Activated CD4-positive, alpha-beta T cell treated with anti-CD3 and anti-CD28 coated beads, Interleukin-2, amount 10 ng/mL, durations not matched to agents 24 days and 14 days (primary cell): ENCODE measurements around the gene EPHB1. TPM values are rescaled to one million over a fixed set of nuclear protein-coding genes. Genes with fewer than 3 reads are reported as not detected.
A peak's percentile ranks its signal among the peaks of the same experiment; 100 is the strongest.
"Not testable (repeated sequence)": the region's sequence is repeated elsewhere in the genome, so short reads cannot be mapped to it uniquely, and the experiment has no call there.

Source experiments
- DNase-seq: peaks from one replicate; pipeline ENCODE4 v3.0.0; 2022
- H3K27ac Mint-ChIP-seq: one replicate; pipeline ENCODE4 v1.8.0; 2022; ENCODE audit warnings: mild to moderate bottlenecking, mixed read lengths
- H3K27me3 Mint-ChIP-seq: one replicate; pipeline ENCODE4 v1.8.0; 2022; ENCODE audit warnings: mixed read lengths
- H3K36me3 Mint-ChIP-seq: one replicate; pipeline ENCODE4 v1.8.0; 2022; ENCODE audit warnings: low read depth, mild to moderate bottlenecking, mixed read lengths
- H3K4me1 Mint-ChIP-seq: one replicate; pipeline ENCODE4 v1.8.0; 2021; ENCODE audit warnings: mixed read lengths
- H3K4me3 Mint-ChIP-seq: one replicate; pipeline ENCODE4 v1.8.0; 2022; ENCODE audit warnings: mild to moderate bottlenecking, moderate library complexity, mixed read lengths
- H3K9me3 Mint-ChIP-seq: one replicate; pipeline ENCODE4 v1.8.0; 2021; ENCODE audit warnings: mixed read lengths
- intact Hi-C: fragments of 100-400 bp; cut with micrococcal nuclease; formaldehyde crosslinking; loops from one replicate; pipeline ENCODE4 v1.15.1; 2023
- total RNA-seq: library from RNA; stranded (reverse); gene quantifications from 2 replicates; pipeline ENCODE4 v1.2.3, GENCODE V29; 2022

Gene EPHB1
- total RNA-seq, 1 donor from 2014 or later = 1.6 TPM

DNA sequence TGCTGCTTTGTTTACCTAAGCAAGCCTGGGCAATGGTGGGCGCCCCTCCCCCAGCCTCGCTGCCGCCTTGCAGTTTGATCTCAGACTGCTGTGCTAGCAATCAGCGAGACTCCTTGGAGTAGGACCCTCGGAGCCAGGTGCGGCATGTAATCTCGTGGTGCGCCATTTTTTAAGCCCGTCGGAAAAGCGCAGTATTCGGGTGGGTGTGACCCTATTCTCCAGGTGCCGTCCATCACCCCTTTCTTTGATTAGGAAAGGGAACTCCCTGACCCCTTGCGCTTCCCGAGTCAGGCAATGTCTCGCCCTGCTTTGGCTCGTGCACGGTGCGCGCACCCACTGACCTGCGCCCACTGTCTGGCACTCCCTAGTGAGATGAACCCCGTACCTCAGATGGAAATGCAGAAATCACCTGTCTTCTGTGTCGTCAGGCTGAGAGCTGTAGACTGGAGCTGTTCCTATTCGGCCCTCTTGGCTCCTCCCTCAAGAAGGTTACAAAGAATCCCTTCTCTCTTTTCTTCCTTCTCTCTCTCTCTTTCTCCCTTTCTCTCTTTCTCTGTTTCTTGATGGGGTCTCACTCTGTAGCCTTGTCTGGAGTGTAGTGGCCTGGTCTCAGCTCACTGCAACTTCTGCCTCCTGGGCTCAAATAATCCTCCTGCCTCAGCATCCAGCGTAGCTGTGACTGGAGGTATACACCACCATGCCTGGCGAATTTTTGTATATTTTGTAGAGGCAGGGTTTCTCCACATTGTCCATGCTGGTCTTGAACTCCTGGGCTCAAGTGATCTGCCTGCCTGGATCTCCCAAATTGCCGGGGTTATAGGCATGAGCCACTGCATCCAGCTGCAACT, 235.9 kb downstream of the EPHB1 start:
- DNase-seq, H3K36me3 Mint-ChIP-seq, H3K9me3 Mint-ChIP-seq, H3K27ac Mint-ChIP-seq, H3K4me1 Mint-ChIP-seq, intact Hi-C loops, H3K4me3 Mint-ChIP-seq: not testable (repeated sequence)
- peaks cover 11% of the 10 kb centered on the region for H3K27me3 Mint-ChIP-seq

GRCh38 chr3:135033737-135034136, 238.7 kb downstream of the EPHB1 start:
- H3K27ac Mint-ChIP-seq = no peak overlapping the region

DNA sequence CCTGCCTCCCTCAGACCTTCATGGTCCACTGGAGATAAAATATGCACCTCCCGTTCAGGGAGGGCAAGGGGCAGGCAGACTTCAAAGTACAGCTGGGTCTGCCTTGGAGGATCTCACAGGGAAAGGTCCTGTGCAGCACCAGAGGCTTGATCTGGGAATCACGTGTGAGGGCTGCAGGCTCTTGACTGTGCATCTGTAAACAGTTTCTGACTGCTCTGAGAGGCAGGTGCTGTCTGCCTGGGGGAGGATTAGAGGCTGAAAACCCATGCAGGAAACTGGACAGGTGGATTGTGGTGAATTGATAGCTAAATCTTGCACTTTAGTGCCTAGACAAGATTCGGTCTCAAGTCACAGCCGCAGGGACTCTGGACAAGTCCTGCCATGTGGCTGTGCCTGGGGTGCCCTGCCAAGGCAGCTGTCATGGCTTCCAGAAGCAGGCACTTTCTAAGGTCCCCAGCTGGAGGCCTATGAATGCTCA, 239.3 kb downstream of the EPHB1 start:
- intact Hi-C loops = no loop called here
- H3K27ac Mint-ChIP-seq = no peak overlapping the region
- H3K9me3 Mint-ChIP-seq = no peaks in the 10 kb centered on the region

More at GRCh38 chr3:135033737-135034136, 238.7 kb downstream of the EPHB1 start:
- Mint-ChIP-seq H3K27me3 (peaks cover 11% of the 10 kb centered on the region), H3K9me3 (no peaks in the 10 kb centered on the region), H3K36me3 (no peaks in the 10 kb centered on the region), H3K4me3 (no peak overlapping the region), H3K4me1 (no peaks in the 10 kb centered on the region)
- intact Hi-C loops = no loop called here
- no peak for DNase-seq

DNA sequence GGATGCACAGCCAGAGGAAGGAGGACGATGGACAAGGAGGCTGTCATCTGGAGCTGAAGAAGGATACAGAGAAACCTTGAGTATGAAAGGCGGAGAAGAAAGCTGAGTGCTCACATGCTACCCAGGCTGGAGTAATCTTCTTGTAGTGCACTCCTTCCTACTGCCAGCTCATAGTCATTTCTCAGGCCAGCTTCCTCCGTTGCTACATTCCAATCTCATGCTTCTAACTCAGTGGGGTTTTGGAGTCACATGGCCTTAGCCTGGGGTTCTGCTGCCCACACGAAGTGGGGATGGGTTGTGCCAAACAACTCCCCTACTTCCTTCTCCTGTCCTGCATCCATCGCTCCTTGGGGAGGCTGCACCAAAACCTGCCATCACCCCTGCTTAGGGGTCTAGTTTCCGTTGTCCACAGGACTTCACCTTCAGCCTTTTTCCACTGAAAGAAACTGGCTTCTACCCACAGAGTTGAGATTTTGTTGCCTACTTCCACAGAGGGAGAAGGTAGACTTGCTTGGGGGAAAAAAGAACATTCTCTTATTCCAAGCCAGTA, 239.9 kb downstream of the EPHB1 start:
- no peaks in the 10 kb centered on the region for H3K4me1 Mint-ChIP-seq
- peaks cover 11% of the 10 kb centered on the region for H3K27me3 Mint-ChIP-seq
- H3K36me3 Mint-ChIP-seq = no peaks in the 10 kb centered on the region
- no peaks in the 10 kb centered on the region for H3K9me3 Mint-ChIP-seq
- H3K27ac Mint-ChIP-seq = no peak overlapping the region
- H3K4me3 Mint-ChIP-seq = no peak overlapping the region
- no peak for DNase-seq
- intact Hi-C loops = no loop called here

More for the DNA sequence above, 239.3 kb downstream of the EPHB1 start:
- no peaks in the 10 kb centered on the region for H3K36me3 Mint-ChIP-seq
- peak; percentile 27 for DNase-seq
- no peak overlapping the region for H3K4me3 Mint-ChIP-seq
- peaks cover 11% of the 10 kb centered on the region for H3K27me3 Mint-ChIP-seq
- no peaks in the 10 kb centered on the region for H3K4me1 Mint-ChIP-seq

- no peak overlapping the region for H3K27ac Mint-ChIP-seq
- H3K4me3 Mint-ChIP-seq = no peak overlapping the region
- H3K9me3 Mint-ChIP-seq = no peaks in the 10 kb centered on the region
- DNase-seq = no peak
- no peaks in the 10 kb centered on the region for H3K4me1 Mint-ChIP-seq
- intact Hi-C loops = no loop called here
- no peaks in the 10 kb centered on the region for H3K27me3 Mint-ChIP-seq
- no peaks in the 10 kb centered on the region for H3K36me3 Mint-ChIP-seq
These were observed 243.1 kb downstream of the EPHB1 start for GRCh38 chr3:135038186-135038585.

DNA sequence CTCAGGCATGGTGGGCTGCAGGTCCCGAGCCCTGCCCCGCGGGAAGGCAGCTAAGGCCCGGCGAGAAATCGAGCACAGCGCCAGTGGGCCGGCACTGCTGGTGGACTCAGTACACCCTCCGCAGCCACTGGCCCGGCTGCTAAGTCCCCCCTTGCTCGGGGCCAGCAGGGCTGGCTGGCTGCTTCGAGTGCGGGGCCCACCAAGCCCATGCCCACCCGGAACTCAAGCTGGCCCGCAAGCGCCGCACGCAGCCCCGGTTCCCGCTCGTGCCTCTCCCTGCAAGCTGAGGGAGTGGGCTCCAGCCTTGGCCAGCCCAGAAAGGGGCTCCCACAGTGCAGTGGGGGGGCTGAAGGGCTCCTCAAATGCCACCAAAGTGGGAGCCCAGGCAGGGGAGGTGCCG, 244.5 kb downstream of the EPHB1 start:
- H3K9me3 Mint-ChIP-seq, H3K36me3 Mint-ChIP-seq, DNase-seq, H3K27ac Mint-ChIP-seq, H3K27me3 Mint-ChIP-seq, H3K4me3 Mint-ChIP-seq, intact Hi-C loops, H3K4me1 Mint-ChIP-seq: not testable (repeated sequence)

DNA sequence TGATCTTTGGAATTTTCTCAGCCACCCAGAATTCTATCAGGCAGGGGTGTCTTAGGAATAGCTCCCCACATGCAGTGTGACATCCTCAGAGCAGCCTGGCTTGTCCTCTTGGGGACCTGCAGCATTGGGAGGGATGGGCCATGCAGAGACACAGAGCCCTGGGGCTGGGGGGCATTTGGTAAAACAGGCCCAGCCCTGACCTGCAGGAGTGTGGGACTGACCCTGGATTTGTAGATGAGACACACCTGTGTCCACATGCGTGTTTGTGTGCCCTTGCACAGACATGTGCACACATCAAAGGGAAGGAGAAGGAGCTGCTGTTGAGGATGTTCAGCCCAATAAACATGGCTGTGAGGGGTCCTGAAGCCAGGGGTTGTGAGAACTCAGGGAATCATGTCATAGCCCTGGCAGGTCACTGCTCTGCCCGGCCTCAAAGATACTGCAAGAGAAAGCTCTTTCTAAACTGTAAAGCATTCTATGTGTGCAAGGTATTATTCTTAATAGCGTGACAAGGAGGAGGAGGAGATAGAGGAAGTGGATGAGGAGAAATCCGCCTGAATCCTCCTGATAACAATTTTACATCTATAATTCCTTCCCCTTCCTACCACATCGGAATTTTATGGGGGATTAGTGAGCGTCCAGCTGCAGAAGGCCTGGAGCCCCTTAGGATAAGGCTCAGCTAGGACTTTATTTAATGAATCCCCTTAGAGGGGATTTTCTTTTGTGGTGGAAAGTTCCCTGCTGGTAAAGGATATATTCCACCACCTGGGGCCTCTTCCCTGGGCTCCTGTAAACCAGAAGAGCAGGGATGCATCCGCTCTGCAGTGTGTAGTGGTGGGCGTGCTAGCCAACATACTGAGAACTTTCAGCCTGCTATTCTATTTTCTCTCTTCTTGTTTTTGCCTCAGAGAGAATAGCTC, 245.5 kb downstream of the EPHB1 start:
- intact Hi-C loops = no loop called here
- DNase-seq = no peak
- no peaks in the 10 kb centered on the region for H3K9me3 Mint-ChIP-seq
- no peak overlapping the region for H3K27ac Mint-ChIP-seq
- H3K4me1 Mint-ChIP-seq = no peaks in the 10 kb centered on the region
- no peaks in the 10 kb centered on the region for H3K36me3 Mint-ChIP-seq
- H3K27me3 Mint-ChIP-seq = no peaks in the 10 kb centered on the region
- H3K4me3 Mint-ChIP-seq = no peak overlapping the region

GRCh38 chr3:135041601-135042000, 246.5 kb downstream of the EPHB1 start:
- Mint-ChIP-seq H3K9me3 (no peaks in the 10 kb centered on the region), H3K27me3 (no peaks in the 10 kb centered on the region), H3K4me3 (no peak overlapping the region), H3K36me3 (no peaks in the 10 kb centered on the region), H3K27ac (no peak overlapping the region), H3K4me1 (no peaks in the 10 kb centered on the region)
- no peak for DNase-seq
- intact Hi-C loops = no loop called here

- H3K4me1 Mint-ChIP-seq = no peaks in the 10 kb centered on the region
- no peak for DNase-seq
- no peak overlapping the region for H3K4me3 Mint-ChIP-seq
- H3K9me3 Mint-ChIP-seq = no peaks in the 10 kb centered on the region
- H3K27me3 Mint-ChIP-seq = no peaks in the 10 kb centered on the region
- no peaks in the 10 kb centered on the region for H3K36me3 Mint-ChIP-seq
- no peak overlapping the region for H3K27ac Mint-ChIP-seq
- intact Hi-C loops = no loop called here
These were observed 252.0 kb downstream of the EPHB1 start for GRCh38 chr3:135047061-135047460.

DNA sequence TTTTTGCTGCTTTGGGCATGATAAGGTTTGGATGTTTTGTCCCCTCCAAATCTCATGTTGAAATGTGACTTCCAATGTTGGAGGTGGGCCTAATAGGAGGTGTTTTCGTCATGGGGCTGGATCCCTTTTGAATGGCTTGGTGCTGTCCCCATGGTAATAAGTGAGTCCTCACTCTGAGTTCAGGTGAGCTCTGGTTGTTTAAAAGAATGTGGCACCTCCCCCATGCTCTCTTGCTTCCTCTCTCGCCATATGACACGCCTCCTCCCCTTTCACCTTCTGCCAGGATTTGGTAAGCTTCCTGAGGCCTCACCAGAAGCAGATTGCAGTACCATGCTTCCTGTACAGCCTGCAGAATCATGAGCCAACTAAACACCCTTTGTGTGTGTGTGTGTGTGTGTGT, 255.5 kb downstream of the EPHB1 start:
- no peaks in the 10 kb centered on the region for H3K9me3 Mint-ChIP-seq
- no peak overlapping the region for H3K27ac Mint-ChIP-seq
- intact Hi-C loops = no loop called here
- no peak for DNase-seq
- no peaks in the 10 kb centered on the region for H3K4me1 Mint-ChIP-seq
- no peaks in the 10 kb centered on the region for H3K27me3 Mint-ChIP-seq
- no peak overlapping the region for H3K4me3 Mint-ChIP-seq
- no peaks in the 10 kb centered on the region for H3K36me3 Mint-ChIP-seq

DNA sequence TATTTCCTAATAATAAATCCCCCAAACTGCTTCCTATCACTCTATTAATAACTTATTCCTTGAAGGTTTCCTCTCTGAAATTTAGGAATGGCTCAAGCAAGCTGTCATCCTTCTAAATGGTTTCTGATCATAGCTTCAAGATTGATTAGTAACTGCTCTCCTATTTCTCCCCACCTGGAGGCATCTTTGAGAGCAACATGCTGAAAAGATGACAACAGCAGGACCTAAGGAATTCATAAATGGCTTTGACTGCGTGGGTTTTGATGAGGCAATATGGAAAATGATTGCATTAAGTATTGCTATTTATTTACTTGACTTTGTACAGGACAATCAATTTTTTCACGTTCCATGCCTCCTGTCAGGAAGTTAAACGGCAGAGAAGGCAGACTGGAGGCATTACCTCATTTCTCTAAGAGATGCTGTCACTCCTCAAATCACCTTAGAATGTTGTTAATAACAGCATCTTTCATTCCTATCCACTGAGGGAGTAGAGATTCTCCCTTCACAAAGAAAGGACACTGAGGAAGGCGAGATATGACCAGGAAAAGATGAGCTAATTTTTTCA, 256.4 kb downstream of the EPHB1 start:
- intact Hi-C loops = no loop called here
- no peaks in the 10 kb centered on the region for H3K36me3 Mint-ChIP-seq
- no peaks in the 10 kb centered on the region for H3K4me1 Mint-ChIP-seq
- H3K27me3 Mint-ChIP-seq = no peaks in the 10 kb centered on the region
- H3K4me3 Mint-ChIP-seq = no peak overlapping the region
- no peaks in the 10 kb centered on the region for H3K9me3 Mint-ChIP-seq
- H3K27ac Mint-ChIP-seq = no peak overlapping the region
- DNase-seq = no peak

- Mint-ChIP-seq H3K4me3 (no peak overlapping the region), H3K27me3 (no peaks in the 10 kb centered on the region), H3K36me3 (no peaks in the 10 kb centered on the region), H3K9me3 (no peaks in the 10 kb centered on the region), H3K4me1 (no peaks in the 10 kb centered on the region), H3K27ac (no peak overlapping the region)
- intact Hi-C loops = no loop called here
- no peak for DNase-seq
These were observed 260.4 kb downstream of the EPHB1 start for GRCh38 chr3:135055449-135055848.

DNA sequence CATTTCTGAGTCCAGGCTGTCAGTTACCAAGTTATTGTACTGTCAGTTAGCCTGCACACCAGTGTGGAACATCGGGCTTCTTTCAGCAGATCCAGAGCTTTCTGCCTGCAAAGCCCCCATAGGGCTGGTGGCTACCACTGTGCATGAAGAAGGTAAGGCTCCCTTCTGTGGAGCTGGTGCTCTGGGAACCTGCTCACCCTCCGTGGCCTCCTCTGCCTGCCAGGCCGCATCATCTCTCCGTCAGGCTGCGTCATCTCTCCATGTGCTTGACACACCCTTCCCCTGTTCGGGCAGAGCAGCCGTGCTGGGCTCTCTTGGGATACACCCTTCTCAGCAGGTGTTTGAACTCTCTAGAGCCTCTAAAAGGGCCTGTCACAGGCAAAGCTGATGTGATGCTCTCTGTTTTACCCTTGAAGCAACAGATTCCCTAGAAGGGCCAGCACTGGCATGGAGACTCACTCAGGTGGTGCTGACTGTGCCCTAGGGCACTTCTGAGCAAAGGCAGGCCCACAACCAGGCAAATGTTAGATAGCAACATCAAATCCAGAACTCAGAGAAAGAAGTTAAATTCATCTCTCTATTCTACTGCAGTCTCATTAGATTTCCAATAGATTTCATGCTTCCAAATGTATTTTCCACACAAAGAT, 261.1 kb downstream of the EPHB1 start:
- Mint-ChIP-seq H3K36me3 (no peaks in the 10 kb centered on the region), H3K27me3 (no peaks in the 10 kb centered on the region)
- intact Hi-C loops = no loop called here

More for the DNA sequence above, 261.1 kb downstream of the EPHB1 start:
- no peaks in the 10 kb centered on the region for H3K4me1 Mint-ChIP-seq
- H3K27ac Mint-ChIP-seq = no peak overlapping the region
- H3K9me3 Mint-ChIP-seq = no peaks in the 10 kb centered on the region
- DNase-seq = no peak
- no peak overlapping the region for H3K4me3 Mint-ChIP-seq
